DMS79 (cell line): Measurements from ENCODE around the gene INTS6.

ENCODE experiments used
- DNase-seq: peaks from one replicate; lab custom pipeline; 2025; lab: John Stamatoyannopoulos, UW

INTS6 gene

DNA sequence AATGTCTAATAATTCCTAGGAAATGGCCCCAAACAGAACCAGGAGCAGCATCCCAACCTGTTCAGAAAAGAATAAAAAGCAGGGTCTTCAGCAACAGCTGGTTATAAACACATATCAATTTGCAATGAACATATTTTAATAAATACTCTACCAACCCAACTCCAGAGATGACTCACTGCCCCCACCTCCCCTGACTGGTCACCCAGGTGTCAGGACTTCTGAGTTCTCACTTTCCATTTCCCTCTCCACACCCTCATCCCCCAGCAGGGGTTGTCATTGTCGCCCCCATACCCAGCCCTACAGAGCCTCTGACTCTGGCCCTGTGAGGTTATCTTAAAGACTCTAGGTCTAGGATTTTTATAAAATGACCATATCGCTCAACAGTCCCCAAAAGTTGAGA, 106.4 kb downstream of the INTS6 start:
- DNase-seq: no peak

DNA sequence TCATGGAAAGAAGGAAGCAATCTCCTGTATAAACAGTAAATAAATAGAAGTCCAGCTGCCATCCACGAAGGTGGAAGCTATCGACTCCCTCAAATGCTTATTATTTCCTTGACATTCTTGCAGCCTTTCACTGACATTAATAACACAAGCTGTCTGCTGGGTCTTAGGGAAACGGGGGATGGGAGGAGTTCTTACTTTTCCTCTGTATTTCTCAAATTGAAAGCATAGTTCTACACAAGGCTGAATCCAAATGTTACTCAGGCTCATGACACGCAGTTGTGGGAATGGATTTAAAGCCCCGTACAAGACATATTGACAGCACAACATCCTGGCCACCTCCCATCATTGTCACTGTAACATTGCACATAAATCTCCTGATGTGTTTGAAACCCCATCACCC, 109.4 kb downstream of the INTS6 start:
- no peak for DNase-seq

DNA sequence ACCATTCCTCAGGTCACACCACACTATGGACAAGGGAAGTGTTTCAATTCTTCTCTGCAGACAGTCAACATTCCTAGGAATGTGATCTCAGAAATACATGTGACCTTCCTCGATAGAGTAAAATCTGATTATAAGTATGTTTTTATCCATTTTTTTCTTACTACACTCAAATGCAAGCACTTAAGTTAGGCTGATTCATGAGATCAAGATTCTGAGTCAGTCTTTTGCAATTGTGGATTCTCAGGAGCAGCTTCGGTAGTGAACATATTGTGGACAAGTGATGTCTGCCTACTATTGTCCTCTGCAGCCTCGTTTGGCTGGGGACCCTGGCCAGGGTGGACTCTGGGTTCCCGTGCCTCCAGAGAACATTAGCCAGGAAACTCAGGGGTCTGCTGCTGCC, 110.1 kb downstream of the INTS6 start:
- no peak for DNase-seq

DNA sequence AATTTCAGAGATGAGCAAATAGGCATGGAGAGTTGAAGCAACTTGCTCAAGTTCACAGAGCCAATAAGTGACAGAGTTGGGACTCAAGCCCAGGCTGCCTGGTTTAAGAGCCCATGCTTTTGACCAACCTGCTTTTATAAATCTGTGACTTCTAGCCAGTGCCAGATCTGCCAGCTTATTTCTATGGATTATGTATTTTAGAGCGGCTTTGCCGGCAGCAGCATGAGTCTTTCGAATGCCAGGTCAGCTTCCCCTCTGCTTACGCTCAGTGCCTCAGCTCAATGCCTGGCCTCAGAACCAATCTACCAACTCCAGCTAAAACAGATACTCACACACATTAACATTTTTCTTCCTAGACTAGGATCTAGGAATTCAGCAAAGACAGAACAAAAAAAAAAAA, 111.0 kb downstream of the INTS6 start:
- DNase-seq: no peak

DNA sequence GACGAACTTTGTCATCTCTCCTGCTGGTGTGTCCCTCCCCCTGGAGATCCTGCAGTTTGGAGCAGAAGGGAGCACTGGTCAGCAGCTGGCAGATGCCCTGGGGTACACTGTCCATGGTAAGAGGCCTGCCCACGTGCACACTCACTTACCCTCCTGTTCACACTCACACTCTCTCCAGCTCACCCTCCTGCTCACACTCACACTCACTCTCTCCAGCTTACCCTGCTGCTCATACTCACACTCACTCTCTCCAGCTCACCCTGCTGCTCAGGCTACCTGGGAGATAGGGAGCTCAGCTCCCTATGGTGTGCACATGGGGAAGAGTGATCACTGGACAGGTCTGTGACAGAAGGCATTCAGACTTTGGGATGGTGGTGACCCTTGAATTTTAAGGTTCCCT, 111.6 kb downstream of the INTS6 start:
- no peak for DNase-seq

DNA sequence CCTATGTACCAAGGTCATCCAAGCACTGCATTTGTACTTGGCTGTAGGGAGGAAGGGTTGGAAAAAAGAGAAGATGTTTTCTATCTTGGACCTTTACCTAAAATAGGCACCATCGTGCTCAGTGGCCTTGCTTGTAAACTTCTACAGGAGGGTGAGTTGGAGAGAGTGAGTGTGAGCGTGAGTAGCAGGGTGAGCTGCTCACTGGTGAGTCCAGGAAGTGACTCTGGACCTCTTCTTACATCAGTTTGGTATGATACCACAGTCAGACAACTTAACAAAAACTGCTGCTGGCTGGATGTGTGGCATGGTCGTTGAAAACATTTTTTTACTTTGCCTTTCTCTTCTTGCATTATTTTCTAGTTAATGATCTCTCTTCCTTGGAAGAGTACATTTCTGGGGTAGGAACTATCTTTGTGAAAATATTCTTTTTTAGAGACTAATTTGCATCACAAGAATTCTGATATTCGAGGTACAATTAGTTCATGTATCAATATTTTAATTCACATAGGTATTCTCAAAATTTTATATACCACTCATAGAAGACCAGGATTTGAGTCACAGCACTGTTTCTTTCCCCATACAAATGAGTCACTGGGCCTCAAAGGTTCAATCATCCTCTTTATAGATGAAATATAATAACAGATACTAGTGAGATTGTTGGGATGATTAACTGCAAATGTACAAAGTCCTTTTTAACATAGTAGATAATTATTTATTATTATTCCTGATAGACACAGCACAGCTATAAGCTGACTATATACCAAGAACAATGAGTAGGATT, 112.7 kb downstream of the INTS6 start:
- no peak for DNase-seq

DNA sequence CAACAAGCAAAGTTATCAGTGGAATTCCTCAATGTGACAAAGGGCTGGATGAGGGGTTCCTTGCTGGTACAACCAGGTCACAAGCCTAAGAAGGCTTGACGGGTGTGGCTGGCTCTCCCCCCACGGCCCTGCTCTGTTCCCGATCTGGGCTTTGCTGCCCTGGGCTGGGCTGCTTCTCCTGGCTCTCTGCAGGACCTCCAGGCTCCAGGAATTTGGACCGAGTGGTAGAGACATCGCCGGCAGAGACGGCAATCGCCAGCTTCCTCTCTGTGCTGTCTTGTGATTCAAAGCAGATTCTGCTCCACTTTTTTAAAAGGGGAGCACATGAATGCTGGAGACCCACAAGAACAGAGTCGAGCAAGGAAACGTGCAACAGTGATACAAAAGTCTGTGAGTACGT, 113.5 kb downstream of the INTS6 start, which contains the start of gene SERPINE3:
TSS of gene SERPINE3 (plus strand) at position 338 of the 400 bp plus-strand sequence. CDS start 1,401 bp downstream, outside the sequence.
- DNase-seq: no peak

DNA sequence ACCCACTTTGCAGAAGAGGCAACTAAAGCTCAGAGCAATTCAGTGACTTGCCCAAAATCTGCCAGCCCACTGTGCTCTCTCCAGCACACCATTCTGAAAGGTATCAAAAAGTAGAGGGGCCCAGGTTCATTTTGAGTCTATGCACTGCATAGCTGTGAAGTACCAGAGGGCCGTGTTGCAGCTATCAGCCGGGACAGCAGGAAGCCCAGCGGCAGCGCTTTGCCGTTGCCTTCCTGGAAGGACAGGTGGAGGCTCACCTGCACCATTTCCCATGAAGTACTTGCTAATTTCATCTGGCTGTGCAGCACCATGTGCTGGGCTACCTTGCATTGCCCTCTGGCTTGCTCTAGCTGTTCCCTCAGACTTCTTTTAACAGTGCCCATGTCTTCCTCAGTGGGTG, 116.1 kb downstream of the INTS6 start:
- no peak for DNase-seq

DNA sequence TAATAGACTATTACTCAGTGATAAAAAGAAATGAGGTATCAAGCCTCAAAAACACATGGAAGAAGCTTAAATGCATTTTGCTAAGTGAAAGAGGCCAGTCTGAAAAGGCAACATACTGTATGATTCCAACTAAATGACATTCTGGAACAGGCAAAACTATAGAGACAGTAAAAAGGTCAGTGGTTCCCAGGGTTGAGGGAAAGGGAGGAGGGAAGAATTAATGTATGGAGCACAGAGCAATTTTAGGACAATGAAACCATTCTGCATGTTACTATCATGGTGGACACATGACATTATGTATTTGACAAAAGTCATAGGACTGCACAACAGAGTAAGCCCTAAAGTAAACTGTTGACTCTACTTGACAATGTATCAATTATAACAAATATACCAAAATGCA, 119.0 kb downstream of the INTS6 start:
- no peak for DNase-seq

DNA sequence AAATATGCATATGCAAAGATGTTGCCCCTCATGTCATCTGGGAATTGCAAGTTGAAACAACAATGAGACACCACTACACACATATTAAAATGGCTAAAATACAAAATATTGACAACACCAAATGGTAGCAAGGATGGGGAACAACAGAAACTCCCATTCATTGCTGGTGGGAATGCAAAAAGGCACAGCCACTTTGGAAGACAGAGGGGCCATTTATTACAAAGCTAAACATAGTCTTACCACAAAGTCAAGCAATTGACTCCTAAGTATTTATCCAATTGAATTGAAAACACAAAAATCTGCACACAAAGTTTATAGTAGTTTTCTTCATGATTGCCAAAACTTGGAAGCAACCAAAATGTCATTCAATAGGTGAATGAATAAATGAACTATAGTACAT, 119.4 kb downstream of the INTS6 start:
- no peak for DNase-seq

DNA sequence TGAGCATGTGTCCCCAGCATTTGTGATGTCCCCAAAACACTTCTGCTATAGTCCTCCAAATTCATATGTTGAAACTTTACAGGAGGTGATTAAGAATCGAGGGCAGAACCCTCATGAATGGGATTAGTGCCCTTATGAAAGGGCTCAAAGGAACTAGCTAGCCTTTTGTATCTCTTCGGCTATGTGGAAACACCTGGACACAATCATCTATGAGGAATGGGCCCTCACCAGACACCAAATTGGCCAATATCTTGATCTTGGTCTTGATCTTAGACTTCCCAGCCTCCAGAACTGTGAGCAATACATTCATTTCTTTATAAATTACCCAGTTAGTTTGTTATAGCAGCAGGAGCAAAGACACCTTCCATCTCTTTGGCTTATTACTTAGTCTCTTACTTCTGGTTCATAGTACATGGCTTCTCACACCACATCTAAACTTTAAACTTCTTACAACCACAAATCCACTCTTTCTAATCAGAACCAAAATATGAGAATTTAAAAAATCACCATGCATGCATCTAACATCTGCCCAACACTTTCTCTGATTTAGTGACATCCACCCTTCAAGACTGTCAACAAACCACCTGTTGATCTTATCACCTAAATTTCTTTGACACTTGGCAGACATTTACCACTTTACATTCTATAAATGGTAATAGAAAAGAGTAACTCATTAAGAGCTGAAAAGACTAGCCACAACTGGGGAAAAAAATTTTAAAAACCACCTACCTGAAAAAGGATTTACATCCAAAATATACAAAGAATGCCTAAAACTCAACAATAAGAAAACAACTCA, 120.1 kb downstream of the INTS6 start:
- DNase-seq: no peak

DNA sequence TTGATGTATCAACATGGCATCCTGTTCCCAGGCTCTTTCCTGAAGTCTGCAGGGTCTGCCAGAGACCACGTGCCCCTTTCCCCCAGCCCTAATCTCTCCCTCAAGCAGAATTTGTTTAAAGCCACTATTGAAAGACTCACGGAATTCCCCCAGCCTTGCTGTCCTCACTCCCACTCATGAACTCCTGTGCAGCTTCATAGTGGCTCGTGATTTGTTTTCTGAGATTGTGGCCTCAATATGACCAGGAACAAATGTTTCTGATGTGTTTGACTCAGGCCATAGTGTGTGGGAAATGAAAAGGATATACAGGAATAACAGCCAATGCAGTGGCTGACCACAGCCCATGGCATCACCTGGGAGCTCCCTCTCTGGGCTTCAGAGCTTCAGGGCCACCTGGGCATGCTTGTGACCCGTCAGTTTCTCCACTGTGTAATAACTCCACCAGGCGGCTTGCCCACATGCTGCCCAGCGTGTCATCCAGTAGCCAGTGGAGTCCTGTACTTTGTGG, 121.4 kb downstream of the INTS6 start:
- DNase-seq: no peak

DNA sequence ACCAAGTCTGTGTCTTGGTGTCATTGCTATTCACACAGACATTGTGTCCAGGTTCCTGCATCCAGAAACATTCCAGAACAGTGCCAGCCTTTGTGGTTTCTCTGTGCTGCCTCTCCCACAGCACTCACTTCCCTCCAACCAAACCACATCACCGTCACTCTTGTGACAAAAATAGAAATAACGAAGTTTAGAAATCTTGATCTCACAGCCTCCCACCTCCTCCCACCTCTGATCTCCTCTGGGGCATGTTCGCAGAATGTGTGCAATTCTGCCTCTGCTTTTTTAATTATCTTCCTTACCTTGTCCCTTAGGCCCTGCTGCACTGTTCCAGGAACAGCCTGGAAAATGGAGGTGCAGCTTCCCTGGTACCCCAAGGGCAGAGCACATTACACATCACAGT, 122.0 kb downstream of the INTS6 start:
- DNase-seq: no peak

DNA sequence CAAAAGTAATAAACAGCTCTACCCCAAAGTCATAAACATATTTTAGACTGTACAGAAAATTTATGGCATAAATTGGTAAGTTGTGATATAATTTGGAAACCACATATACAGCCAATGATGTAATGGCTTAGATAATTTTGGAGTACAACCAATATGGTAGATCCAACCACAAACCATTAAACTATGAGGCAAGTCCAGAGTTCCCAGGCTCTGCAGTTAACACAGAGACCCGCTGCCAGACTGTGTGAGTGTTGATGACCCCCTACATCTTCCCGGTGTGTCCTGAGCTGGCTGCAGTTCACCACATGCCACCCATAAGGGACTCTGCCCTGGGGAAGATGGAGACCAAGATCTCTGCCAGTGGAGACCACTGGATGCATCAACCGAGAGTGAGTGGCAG, 123.2 kb downstream of the INTS6 start:
- DNase-seq: no peak

DNA sequence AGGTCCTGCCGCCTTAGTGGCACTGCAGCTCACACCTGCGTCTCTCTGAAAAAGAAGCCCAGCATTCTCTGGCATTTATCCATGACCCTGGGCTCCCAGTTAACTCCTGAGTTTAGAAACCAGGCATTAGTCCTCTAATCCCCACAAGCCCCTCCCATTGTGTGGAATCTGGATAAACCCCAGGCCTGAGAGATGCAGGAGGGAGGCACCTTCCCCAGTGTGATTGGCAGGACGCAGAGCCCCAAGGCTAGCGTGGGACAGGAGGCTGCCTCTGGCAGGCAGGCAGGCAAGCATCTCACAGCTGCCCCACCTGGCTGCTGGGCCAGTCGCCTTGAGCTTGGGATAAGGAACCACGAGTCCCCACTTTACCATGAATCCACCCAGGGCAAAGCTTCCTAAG, 124.3 kb downstream of the INTS6 start:
- no peak for DNase-seq

DNA sequence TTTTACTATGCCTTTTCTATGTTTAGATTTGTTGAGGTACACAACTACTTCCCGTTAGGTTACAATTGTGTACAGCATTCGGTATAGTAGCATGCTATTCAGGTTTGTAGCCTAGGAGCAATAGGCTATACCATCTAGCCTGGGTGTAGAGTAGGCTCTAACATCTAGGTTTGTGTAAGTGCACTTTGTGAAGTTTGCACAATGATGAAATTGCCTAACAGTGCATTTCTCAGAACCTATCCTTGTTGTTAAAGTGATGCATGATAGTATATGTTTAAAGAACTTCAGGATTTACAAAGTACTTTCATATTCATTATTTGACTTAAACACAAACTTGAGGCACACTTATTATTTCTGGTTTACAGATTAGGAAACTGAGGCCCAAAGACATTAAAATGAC, 124.9 kb downstream of the INTS6 start:
- DNase-seq: no peak

DNA sequence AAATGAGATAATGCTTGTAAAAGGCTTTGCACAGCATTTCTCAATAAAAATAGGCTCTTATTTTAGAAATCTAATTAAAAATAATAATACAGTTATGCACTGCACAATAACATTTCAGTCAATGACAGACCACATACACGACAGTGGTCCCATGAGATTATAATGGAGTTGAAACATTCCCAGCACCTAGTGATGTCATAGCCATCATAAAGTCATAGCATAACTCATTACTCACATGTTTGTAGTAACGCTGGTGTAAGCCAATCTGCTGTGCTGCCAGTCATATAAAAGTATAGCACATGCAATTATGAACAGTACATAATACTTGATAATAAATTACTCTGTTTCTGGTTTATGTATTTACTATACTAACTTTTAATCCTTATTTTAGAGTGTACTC, 126.1 kb downstream of the INTS6 start:
- no peak for DNase-seq

DNA sequence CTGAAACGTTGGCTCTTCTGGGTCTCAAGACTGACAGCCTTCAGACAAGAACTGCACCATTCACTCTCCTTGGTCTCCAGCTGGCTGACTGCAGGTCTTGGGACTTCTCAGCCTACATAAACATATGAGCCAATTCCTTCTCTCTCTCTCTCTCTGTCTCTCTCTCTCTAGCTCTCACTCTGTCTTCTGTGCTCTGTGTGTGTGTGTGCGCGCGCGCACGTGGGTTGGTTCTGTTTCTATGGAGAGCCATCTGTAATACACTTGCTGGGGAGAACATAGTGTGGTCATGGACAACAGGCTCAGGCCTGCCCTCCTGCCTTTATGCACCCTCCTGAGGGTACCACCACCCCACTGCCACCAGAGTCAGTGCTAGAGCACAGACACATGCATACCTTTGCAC, 127.0 kb downstream of the INTS6 start:
- DNase-seq: no peak

DNA sequence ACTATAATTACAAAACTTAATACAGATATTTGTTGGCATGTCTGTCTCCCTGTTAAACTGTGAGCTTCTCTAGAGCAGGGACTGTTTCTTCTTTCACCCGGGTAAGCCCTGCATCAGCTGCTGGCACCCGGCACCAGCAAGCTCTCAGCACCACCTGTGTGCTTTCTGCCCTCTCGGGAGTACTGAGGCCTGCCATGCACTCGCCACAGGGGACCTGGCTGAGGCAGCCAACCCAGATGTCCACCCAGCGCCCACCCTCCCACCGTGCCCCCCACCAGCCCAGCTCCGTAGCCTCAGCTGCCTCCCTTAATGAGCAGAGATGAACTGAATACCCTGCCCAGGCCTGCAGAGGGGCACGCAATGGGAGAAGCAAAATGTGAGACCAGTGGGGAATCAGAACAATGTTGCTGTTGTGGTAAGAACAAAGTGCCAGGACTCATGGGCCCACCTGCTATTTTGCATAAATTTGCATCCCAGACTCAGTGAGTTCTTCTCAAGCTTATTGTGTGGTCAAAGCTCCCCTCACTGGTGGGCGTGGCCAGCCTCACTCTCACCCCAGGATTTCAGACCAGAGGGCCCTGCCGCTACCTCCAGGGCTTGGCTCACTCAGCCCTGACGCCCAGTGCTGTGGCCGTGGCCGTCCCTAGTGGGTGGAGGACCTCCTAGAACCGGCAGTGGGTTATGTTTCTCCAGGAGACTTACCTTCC, 128.0 kb downstream of the INTS6 start:
- no peak for DNase-seq

DNA sequence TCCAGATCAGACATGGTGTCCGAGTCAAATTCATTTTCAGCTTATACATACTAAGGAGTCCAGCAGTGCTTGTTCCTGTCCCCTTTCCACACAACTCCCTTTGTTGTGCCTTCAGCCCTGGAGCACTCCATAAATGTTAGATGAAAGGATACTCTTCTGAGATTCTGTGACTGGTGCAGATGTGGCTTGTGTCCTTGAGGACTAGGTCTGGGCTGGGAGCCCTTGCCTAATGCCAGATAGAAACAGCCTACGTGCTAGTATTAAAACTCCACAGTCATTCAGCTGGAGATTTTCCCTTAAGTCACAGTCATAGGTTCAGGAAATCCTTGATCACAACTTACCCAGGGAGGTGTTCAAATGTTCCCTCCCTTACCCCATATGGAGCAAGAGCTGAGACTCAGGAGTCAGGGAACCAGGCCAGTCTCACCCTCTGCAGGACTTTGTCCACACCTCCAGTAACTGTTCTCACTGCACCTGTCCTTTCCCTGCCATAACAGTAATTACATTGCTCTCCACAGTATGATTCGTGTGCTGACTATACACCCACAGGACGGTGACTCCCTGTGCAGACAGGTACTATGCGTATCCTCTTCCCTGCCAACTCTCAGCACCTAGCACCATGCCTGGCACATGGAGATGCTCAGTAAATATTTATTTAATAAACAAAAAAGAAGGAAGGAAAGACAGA, 128.9 kb downstream of the INTS6 start:
- no peak for DNase-seq

DNA sequence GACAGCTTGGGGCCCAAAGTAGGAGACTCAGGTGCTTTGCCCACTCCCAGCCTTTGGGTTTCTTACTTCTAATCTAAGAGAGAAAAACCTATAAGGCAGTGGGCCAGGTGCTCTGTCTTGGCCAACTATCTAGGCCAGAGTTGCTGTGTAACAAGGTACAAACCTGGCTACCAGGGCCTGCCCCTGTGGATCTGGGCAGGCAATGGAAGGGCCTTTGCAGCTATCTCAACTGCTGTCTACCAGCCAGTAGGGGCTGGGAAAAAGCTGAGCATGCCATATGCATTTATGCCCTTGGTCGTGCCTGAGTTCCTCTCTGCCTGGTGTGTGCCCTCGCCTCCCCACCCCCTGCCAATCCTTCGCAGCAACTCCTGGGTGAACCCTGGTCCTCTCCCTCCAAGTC, 130.0 kb downstream of the INTS6 start:
- no peak for DNase-seq

DNA sequence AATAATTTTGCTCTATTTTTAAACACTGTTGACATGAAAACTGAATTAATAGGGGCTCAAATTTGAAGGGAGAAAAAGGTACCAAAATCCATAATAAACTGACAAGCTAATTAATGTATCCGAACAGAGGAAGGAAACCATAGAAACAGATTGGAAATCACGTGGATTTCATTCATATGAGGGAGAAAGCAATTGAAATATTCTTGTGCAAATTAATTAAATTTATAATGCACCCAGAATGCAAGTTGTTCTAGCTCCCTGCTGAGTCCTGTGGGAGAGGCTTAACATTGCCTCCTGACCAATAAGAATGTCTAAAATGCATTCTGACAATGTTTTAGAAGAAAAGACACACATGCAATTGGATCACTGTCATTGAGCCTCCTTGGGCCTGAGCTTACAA, 131.0 kb downstream of the INTS6 start:
- no peak for DNase-seq
